Liver (tissue), 9 donors: ENCODE data around the gene ATP6AP1. TPM values are rescaled to one million over a fixed set of nuclear protein-coding genes. Genes with fewer than 3 reads are reported as not detected.

Experiments used
- DNase-seq: peaks from one replicate; pipeline ENCODE4 v3.0.0-alpha.2; 2017; ENCODE audit warnings: low spot score
- H3K27ac ChIP-seq, 2 donors: one replicate each; pipeline ENCODE4 v1.7.0; 2013; ENCODE audit warnings: inconsistent platforms in 2 of 2, low read length in 2 of 2, control low read depth in 1 of 2, low read depth in 1 of 2, mild to moderate bottlenecking in 1 of 2
- H3K27me3 ChIP-seq, 4 donors: one replicate each; pipeline versions ENCODE4 v1.6.1 to v1.7.0; 2013; ENCODE audit warnings: low read length in 3 of 4, inconsistent platforms in 1 of 4, mild to moderate bottlenecking in 1 of 4, moderate library complexity in 1 of 4; ENCODE audit not compliant: control insufficient read depth in 4 of 4, insufficient read depth in 4 of 4
- H3K36me3 ChIP-seq, 4 donors: one replicate each; pipeline versions ENCODE4 v1.6.1 to v1.7.0; 2013; ENCODE audit warnings: low read length in 3 of 4, mild to moderate bottlenecking in 3 of 4, low read depth in 1 of 4, moderate library complexity in 1 of 4; ENCODE audit not compliant: control insufficient read depth in 4 of 4, insufficient read depth in 3 of 4
- H3K4me1 ChIP-seq, 4 donors: one replicate each; pipeline versions ENCODE4 v1.6.1 to v1.7.0; 2013; ENCODE audit warnings: low read length in 3 of 4, mild to moderate bottlenecking in 3 of 4, moderate library complexity in 1 of 4; ENCODE audit not compliant: control insufficient read depth in 4 of 4, insufficient read depth in 4 of 4
- H3K4me3 ChIP-seq, 3 donors: one replicate each; pipeline versions ENCODE4 v1.6.1 to v1.7.0; 2013; ENCODE audit warnings: low read length in 3 of 3, control low read depth in 1 of 3, low read depth in 1 of 3, mild to moderate bottlenecking in 1 of 3
- H3K9ac ChIP-seq, 2 donors: one replicate each; pipeline ENCODE4 v1.7.0; 2013; ENCODE audit warnings: low read length in 2 of 2, mild to moderate bottlenecking in 2 of 2, moderate library complexity in 2 of 2, control low read depth in 1 of 2, low read depth in 1 of 2
- H3K9me3 ChIP-seq, 4 donors: one replicate each; pipeline versions ENCODE4 v1.6.1 to v1.7.0; 2013; ENCODE audit warnings: low read length in 3 of 4; ENCODE audit not compliant: control insufficient read depth in 4 of 4
- ATF3 ChIP-seq: IDR thresholded peaks from 2 replicates; pipeline ENCODE4 v1.6.1; 2016; ENCODE audit warnings: antibody characterized with exemption
- EGR1 ChIP-seq, 2 donors: IDR thresholded peaks; 2 replicates each; pipeline ENCODE4 v1.6.1; 2016 to 2018; ENCODE audit warnings: antibody characterized with exemption in 2 of 2, low read depth in 2 of 2
- FOXA1 ChIP-seq: IDR thresholded peaks from 2 replicates; pipeline ENCODE4 v1.6.1; 2016; ENCODE audit warnings: antibody characterized with exemption
- FOXA2 ChIP-seq: IDR thresholded peaks from 2 replicates; pipeline ENCODE4 v1.6.1; 2016; ENCODE audit warnings: antibody characterized with exemption
- GABPA ChIP-seq, 2 donors: IDR thresholded peaks in 1 of 2; conservative IDR thresholded peaks in 1 of 2; 2 replicates each; pipeline ENCODE4 v1.6.1; 2016; ENCODE audit warnings: antibody characterized with exemption in 2 of 2, mild to moderate bottlenecking in 1 of 2, moderate library complexity in 1 of 2
- HNF4A ChIP-seq, 2 donors: conservative IDR thresholded peaks; 2 replicates each; pipeline ENCODE4 v1.6.1; 2016; ENCODE audit warnings: antibody characterized with exemption in 2 of 2, mild to moderate bottlenecking in 2 of 2
- HNF4G ChIP-seq: IDR thresholded peaks from 2 replicates; pipeline ENCODE4 v1.6.1; 2016; ENCODE audit warnings: antibody characterized with exemption
- JUND ChIP-seq, 2 donors: IDR thresholded peaks; 2 replicates each; pipeline ENCODE4 v1.6.1; 2016; ENCODE audit warnings: antibody characterized with exemption in 2 of 2
- MAX ChIP-seq: IDR thresholded peaks from 2 replicates; pipeline ENCODE4 v1.6.1; 2016; ENCODE audit warnings: antibody characterized with exemption
- NR2F2 ChIP-seq: IDR thresholded peaks from 2 replicates; pipeline ENCODE4 v1.6.1; 2016; ENCODE audit warnings: antibody characterized with exemption
- RAD21 ChIP-seq, 2 donors: IDR thresholded peaks; 2 replicates each; pipeline ENCODE4 v1.6.1; 2016; ENCODE audit warnings: antibody characterized with exemption in 2 of 2, mild to moderate bottlenecking in 2 of 2
- REST ChIP-seq: IDR thresholded peaks from 2 replicates; pipeline ENCODE4 v1.6.1; 2016; ENCODE audit warnings: antibody characterized with exemption, mild to moderate bottlenecking
- SP1 ChIP-seq: IDR thresholded peaks from 2 replicates; pipeline ENCODE4 v1.6.1; 2018; ENCODE audit warnings: antibody characterized with exemption, mild to moderate bottlenecking
- TAF1 ChIP-seq: conservative IDR thresholded peaks from 2 replicates; pipeline ENCODE4 v1.6.1; 2016; ENCODE audit warnings: antibody characterized with exemption, mild to moderate bottlenecking
- YY1 ChIP-seq: IDR thresholded peaks from 2 replicates; pipeline ENCODE4 v1.6.1; 2016; ENCODE audit warnings: antibody characterized with exemption, mild to moderate bottlenecking
- WGBS: extraction: QIAGEN DNeasy Blood & Tissue Kit; methylation state at CpG from one replicate; pipeline ENCODE4 v1.1.7; 2013; 5-methylcytosine and 5-hydroxymethylcytosine counted together
- polyA plus RNA-seq, 2 donors: library from polyadenylated mRNA; stranded (reverse) in 1 of 2; unstranded in 1 of 2; fragments of 200-250 nt in 1 of 2; fragments of >200 nt in 1 of 2; fragmentation: Nextera tagmentation in 1 of 2; extraction: Ambion mirVana in 1 of 2; gene quantifications; one replicate each; pipeline versions ENCODE4 v1.2.1 to v1.2.3, GENCODE V29; 2013 to 2015
- total RNA-seq, 2 donors: library from RNA; depleted of rRNA; stranded (reverse); fragments of >200 nt; gene quantifications; one replicate each; pipeline ENCODE4 v1.2.3, GENCODE V29; 2014
- TF ChIP-seq, protein P1 (sequence below): IDR thresholded peaks from 2 replicates; pipeline ENCODE4 v1.6.1; 2016; ENCODE audit warnings: antibody characterized with exemption
- TF ChIP-seq, protein P2 (sequence below): fragments of 150-350 bp; IDR thresholded peaks from 2 replicates; pipeline ENCODE4 v1.5.1; 2017; ENCODE audit warnings: improper control_type of control experiment, low read depth, low read length; ENCODE audit not compliant: missing input control
- donor health status: healthy.
- donor health status: healthy.
- donor health status: healthy.
- donor health status: healthy.
- donor health status: healthy.

Gene ATP6AP1
- total and polyA plus RNA-seq, 4 donors, result 35.2 to 43.3 (median 40.8) TPM

DNA sequence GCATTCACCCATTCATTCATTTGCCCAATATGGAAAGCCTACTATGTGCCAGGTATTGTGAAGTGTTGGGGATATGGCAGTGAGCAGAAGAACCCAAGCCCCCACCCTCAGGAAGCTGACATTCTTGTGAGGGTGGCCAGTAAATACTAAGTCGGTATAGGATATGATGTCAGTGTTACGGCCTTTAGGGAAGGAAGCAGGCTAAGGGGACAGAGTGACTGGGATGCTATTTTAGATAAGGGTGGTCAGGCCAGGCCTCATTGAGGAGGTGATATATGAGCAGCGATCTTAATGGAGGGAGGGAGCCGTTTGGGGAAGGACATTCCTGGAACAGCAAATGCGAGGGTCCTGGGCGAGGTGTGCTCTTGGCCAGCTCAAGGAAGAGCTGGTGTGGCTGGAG is 2.0 kb downstream of the ATP6AP1 start:
- no peaks in the 10 kb centered on the region for H3K27me3 ChIP-seq
- H3K4me3 ChIP-seq, result no peak overlapping the region
- DNase-seq, result no peak
- H3K36me3 ChIP-seq, result peaks cover 3 to 10% (median 5%) of the 10 kb centered on the region in 4 donors
- TF ChIP-seq, protein P1, sequence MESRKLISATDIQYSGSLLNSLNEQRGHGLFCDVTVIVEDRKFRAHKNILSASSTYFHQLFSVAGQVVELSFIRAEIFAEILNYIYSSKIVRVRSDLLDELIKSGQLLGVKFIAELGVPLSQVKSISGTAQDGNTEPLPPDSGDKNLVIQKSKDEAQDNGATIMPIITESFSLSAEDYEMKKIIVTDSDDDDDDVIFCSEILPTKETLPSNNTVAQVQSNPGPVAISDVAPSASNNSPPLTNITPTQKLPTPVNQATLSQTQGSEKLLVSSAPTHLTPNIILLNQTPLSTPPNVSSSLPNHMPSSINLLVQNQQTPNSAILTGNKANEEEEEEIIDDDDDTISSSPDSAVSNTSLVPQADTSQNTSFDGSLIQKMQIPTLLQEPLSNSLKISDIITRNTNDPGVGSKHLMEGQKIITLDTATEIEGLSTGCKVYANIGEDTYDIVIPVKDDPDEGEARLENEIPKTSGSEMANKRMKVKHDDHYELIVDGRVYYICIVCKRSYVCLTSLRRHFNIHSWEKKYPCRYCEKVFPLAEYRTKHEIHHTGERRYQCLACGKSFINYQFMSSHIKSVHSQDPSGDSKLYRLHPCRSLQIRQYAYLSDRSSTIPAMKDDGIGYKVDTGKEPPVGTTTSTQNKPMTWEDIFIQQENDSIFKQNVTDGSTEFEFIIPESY, result no peak
- TF ChIP-seq REST (no peak), MAX (no peak), RAD21 (IDR thresholded peaks at IDR 0.05) (no peak), ATF3 (no peak), TAF1 (no peak), FOXA1 (no peak), FOXA2 (no peak), HNF4G (no peak), HNF4A (conservative IDR thresholded peaks at IDR 0.05) (no peak), EGR1 (IDR thresholded peaks at IDR 0.05; ENCODE audit: low read depth in 2 of 2) (no peak), NR2F2 (no peak), GABPA (IDR thresholded peaks at IDR 0.05 in 1 of 2, conservative IDR thresholded peaks at IDR 0.05 in 1 of 2) (no peak), SP1 (no peak), YY1 (no peak)
- TF ChIP-seq, protein P2, sequence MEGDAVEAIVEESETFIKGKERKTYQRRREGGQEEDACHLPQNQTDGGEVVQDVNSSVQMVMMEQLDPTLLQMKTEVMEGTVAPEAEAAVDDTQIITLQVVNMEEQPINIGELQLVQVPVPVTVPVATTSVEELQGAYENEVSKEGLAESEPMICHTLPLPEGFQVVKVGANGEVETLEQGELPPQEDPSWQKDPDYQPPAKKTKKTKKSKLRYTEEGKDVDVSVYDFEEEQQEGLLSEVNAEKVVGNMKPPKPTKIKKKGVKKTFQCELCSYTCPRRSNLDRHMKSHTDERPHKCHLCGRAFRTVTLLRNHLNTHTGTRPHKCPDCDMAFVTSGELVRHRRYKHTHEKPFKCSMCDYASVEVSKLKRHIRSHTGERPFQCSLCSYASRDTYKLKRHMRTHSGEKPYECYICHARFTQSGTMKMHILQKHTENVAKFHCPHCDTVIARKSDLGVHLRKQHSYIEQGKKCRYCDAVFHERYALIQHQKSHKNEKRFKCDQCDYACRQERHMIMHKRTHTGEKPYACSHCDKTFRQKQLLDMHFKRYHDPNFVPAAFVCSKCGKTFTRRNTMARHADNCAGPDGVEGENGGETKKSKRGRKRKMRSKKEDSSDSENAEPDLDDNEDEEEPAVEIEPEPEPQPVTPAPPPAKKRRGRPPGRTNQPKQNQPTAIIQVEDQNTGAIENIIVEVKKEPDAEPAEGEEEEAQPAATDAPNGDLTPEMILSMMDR, result no peak
- H3K9me3 ChIP-seq, result no peaks in the 10 kb centered on the region
- no peak overlapping the region for H3K9ac ChIP-seq
- peak overlapping the region in 1 of 2 donors; percentile 18 for H3K27ac ChIP-seq
- 72% methylated on average over 6 of the region's 6 CpGs for WGBS
- peaks cover 4 to 18% (median 5%) of the 10 kb centered on the region in 4 donors for H3K4me1 ChIP-seq

DNA sequence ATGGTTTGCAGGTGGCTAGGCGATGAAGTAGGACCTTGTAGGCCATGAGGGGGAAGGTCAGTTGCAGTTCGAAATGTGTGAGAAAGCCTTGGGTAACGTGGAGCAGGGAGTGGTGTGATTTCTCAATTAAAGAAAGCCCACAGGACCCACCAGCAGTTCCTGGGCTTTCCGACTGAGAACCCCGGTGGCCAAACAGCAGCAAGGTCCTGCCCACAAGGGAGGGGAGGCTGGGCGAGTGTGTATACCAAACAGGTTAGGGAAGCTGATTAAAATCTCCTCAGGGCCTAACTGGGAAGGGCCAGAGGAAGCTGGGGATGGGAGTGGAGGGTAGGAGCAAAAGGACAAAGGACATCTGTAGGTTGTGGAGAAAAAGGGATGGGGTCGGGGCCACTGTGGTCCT is 2.4 kb downstream of the ATP6AP1 start:
- H3K9me3 ChIP-seq, result no peaks in the 10 kb centered on the region
- peak overlapping the region; percentile 18 to 28 for H3K27ac ChIP-seq
- WGBS, result 81% methylated on average over 7 of the region's 7 CpGs
- H3K27me3 ChIP-seq, result no peaks in the 10 kb centered on the region
- peaks cover 4 to 18% (median 5%) of the 10 kb centered on the region in 4 donors for H3K4me1 ChIP-seq
- TF ChIP-seq EGR1 (IDR thresholded peaks at IDR 0.05; ENCODE audit: low read depth in 2 of 2) (no peak), JUND (IDR thresholded peaks at IDR 0.05) (no peak), RAD21 (IDR thresholded peaks at IDR 0.05) (no peak), MAX (no peak), REST (no peak), SP1 (no peak), NR2F2 (no peak), GABPA (IDR thresholded peaks at IDR 0.05 in 1 of 2, conservative IDR thresholded peaks at IDR 0.05 in 1 of 2) (no peak), HNF4G (no peak), ATF3 (no peak)
- TF ChIP-seq, protein P1, result no peak
- H3K4me3 ChIP-seq, result no peak overlapping the region
- H3K36me3 ChIP-seq, result peaks cover 3 to 10% (median 5%) of the 10 kb centered on the region in 4 donors
- DNase-seq, result no peak
- H3K9ac ChIP-seq, result no peak overlapping the region
